Measurements from ENCODE around the gene ATF7IP.

DNA sequence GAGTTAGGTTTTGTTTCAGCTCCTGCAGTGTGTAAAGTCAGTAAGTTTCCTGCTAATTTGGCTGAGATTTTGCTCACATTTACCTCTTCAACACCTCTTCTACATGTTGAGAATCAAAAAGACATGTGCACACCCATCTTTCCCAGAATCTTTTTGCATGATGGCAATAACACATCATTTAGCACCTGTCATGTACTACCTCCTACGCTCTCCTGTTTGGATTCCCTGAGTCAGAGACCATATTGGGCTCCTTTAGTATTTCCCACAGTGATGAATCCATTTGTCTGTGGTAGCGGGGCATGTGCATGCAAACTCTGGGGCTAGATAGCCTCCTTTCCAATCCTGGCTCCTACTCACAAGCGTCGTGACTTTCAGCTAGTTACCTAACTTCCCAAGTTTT is 182.1 kb downstream of the ATF7IP start:
- TF ChIP-seq CTCF (IDR thresholded peaks at IDR 0.05) (no peak), POLR2AphosphoS5 (IDR thresholded peaks at IDR 0.05; ENCODE audit: insufficient read depth in 1 of 2, low read depth in 1 of 2) (no peak), POLR2A (IDR thresholded peaks at IDR 0.05) (no peak)

Data from vagina (tissue), 2 donors.